ENCODE measurements around the gene ARFGEF3.
"Not testable (repeated sequence)": the region's sequence is repeated elsewhere in the genome, so short reads cannot be mapped to it uniquely, and the experiment has no call there.

DNA sequence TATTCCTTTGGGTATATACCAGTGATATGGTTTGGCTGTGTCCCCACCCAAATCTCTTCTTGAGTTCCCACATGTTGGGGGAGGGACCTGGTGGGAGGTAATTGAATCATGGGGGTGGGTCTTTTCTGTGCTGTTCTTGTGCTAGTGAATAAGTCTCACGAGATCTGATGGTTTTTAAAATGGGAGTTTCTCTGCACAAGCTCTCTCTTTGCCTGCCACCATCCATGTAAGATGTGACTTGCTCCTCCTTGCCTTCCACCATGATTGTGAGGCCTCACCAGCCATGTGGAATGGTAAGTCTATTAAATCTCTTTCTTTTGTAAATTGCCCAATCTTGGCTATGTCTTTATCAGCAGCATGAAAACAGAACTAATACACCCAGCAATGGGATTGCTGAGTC, 42.5 kb upstream of the ARFGEF3 start:
- TF ChIP-seq, protein P1, sequence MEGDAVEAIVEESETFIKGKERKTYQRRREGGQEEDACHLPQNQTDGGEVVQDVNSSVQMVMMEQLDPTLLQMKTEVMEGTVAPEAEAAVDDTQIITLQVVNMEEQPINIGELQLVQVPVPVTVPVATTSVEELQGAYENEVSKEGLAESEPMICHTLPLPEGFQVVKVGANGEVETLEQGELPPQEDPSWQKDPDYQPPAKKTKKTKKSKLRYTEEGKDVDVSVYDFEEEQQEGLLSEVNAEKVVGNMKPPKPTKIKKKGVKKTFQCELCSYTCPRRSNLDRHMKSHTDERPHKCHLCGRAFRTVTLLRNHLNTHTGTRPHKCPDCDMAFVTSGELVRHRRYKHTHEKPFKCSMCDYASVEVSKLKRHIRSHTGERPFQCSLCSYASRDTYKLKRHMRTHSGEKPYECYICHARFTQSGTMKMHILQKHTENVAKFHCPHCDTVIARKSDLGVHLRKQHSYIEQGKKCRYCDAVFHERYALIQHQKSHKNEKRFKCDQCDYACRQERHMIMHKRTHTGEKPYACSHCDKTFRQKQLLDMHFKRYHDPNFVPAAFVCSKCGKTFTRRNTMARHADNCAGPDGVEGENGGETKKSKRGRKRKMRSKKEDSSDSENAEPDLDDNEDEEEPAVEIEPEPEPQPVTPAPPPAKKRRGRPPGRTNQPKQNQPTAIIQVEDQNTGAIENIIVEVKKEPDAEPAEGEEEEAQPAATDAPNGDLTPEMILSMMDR (IDR thresholded peaks at IDR 0.05): not testable (repeated sequence)
- TF ChIP-seq JUN (CRISPR knock-in tag; IDR thresholded peaks at IDR 0.05); ZNF263 (CRISPR knock-in tag; IDR thresholded peaks at IDR 0.05; ENCODE audit: low read depth): not testable (repeated sequence)
